GM21723 (cell line): ENCODE results near the gene AP1S3.
"Not testable (repeated sequence)": the region's sequence is repeated elsewhere in the genome, so short reads cannot be mapped to it uniquely, and the experiment has no call there.

Experiments used
- ATAC-seq: cut with Tn5 transposase; IDR thresholded peaks from one replicate; pipeline ENCODE4 v1.9.1; 2021; ENCODE audit warnings: mild to moderate bottlenecking, moderate library complexity; ENCODE audit not compliant: unreplicated experiment

Gene AP1S3

GRCh38 chr2:223854741-223855140 is 17.4 kb upstream of the AP1S3 start:
- peak; percentile 62 for ATAC-seq

GRCh38 chr2:223853425-223853837 is 16.0 kb upstream of the AP1S3 start:
- ATAC-seq: no peak

GRCh38 chr2:223852281-223852795 is 15.0 kb upstream of the AP1S3 start:
- ATAC-seq: no peak

DNA sequence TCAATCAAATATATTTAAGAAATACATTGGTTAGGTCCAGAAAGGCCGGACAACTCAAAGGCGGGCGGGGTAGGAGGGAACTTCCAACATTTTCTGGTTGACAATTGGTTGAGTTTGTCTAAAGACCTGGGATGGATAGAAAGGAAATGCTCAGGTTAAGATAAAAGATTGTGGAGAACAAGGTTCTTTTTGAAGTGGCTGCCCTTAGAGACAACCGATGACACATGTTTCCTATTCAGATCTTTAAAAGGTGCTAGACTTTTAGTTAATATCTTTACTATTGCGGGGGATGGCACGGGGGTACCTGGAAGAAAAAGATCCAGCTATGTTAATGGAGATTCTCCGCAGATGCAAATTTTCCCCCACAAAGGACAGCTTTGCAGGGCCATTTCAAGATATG is 10.0 kb upstream of the AP1S3 start:
- ATAC-seq: no peak

DNA sequence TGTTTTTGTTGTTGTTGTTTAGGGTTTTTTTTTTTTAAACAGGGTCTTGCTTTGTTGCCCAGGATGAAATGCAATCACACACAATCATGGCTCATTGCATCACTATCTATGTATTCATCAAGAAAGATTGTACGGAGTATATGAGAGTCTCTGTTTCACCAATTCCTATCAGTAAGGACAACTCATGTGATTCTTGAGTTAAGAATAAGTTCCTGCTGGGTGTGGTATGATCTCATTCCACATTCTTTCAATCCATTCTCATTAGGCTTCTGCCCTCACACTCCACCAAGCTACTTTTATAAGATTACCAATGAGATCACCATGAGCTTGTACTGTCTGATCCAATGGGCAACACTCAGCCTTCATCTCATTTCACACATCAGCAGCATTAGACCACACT is 9.1 kb upstream of the AP1S3 start:
- no peak for ATAC-seq

GRCh38 chr2:223841436-223842190 is 4.2 kb upstream of the AP1S3 start:
- ATAC-seq: peak; percentile 21

DNA sequence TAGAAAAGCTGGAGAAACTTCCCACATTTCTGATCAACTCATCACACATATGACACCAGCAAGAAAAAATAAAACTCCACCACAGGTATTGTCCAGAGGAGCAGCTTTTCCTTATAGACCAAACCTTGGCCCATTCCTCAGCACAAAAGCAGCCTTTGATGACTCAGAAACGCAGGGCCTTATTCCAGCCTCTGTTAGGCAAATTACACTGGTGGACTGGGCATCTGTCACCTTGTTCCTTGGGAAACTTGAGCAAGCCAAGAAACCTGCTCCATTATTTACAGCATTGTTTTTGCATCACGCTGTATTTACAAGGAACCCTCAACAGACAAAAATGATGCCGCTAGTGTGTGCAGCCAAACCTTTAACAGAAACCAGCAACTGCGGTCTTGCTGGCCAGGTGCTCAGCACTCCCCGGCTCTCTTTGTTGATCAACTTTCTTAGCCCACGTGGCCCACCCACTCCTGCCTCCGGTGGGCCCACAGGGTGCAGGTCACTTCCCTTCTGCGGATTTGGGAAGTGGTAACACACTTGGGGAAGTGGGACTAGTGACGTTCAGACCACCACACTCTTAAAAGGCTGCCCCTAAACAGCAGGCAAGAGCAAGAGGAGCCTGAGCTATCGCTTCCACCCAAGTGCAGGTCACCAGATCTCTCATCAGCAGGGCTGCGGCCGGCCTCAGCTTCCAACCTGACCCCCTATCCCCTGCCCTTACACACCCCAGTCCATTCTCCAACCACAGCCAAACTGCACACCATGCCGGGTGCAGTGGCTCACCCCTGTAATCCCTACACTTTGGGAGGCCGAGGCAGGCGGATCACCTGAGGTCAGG is 1.5 kb downstream of the AP1S3 start:
- ATAC-seq: peak; percentile 78

- ATAC-seq: no peak
Observed at GRCh38 chr2:223834431-223834830, 3.0 kb downstream of the AP1S3 start.

- no peak for ATAC-seq
Observed at GRCh38 chr2:223832241-223832903, 5.0 kb downstream of the AP1S3 start.

GRCh38 chr2:223829128-223829527 is 8.3 kb downstream of the AP1S3 start:
- ATAC-seq: no peak

GRCh38 chr2:223828314-223828713 is 9.1 kb downstream of the AP1S3 start:
- ATAC-seq: no peak

DNA sequence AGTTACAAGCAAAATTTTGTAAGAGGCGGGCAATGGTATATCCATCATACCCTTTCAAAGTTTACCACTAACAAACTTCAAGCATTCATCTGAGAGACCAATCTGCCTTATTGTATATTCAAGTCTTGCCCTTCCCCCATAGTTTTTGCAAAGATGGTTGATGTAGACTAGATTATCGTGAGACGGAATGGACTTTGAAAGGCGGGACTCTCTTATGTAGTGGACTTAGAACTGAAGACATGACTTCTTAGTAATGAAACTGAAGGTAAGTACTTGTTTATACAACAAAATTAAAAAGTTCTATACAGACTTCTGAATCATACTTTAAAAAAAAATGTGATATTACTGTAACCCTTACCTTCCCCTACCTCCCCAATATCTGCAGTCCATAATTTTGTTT is 10.4 kb downstream of the AP1S3 start:
- ATAC-seq: no peak

DNA sequence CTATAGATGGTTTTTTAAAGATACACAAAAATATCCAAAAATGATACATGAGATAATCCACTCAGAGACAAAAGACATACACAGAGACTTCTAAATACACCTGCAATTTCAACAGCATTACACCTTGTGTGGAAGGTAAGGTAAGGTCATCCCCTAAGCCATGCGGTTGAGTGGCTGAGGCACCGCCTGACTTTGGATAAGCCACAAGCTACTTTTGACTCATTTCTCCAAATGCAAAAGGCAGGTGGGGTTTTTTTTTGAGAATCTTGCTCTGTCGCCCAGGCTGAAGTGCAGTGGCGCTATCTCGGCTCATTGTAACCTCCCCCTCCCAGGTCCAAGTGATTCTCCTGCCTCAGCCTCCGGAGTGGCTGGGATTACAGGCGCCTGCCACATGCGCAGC is 13.1 kb downstream of the AP1S3 start:
- no peak for ATAC-seq

GRCh38 chr2:223822818-223823217 is 14.6 kb downstream of the AP1S3 start:
- ATAC-seq: peak; percentile 42

GRCh38 chr2:223820549-223820948 is 16.8 kb downstream of the AP1S3 start:
- ATAC-seq: no peak

DNA sequence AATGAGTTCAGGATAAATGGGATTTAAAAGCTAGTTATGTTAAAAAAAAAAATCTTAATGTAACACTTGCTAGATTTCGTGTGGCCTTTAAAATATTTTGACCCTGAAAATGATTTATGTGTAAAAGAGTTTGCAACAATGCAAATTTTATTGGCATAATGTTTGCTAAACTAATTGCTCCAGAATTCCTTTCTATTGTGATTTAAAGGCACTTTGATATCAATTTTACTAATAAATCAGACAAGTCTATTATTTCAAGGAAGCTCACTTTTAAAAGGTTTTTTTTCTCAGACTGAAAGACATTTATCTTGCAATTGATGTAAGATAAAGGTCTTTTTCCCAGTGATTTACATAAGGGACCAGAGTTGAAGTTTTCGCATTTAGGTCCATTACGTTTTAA is 17.5 kb downstream of the AP1S3 start:
- ATAC-seq: no peak

- ATAC-seq: no peak
Observed at GRCh38 chr2:223815884-223816570, 21.4 kb downstream of the AP1S3 start.

DNA sequence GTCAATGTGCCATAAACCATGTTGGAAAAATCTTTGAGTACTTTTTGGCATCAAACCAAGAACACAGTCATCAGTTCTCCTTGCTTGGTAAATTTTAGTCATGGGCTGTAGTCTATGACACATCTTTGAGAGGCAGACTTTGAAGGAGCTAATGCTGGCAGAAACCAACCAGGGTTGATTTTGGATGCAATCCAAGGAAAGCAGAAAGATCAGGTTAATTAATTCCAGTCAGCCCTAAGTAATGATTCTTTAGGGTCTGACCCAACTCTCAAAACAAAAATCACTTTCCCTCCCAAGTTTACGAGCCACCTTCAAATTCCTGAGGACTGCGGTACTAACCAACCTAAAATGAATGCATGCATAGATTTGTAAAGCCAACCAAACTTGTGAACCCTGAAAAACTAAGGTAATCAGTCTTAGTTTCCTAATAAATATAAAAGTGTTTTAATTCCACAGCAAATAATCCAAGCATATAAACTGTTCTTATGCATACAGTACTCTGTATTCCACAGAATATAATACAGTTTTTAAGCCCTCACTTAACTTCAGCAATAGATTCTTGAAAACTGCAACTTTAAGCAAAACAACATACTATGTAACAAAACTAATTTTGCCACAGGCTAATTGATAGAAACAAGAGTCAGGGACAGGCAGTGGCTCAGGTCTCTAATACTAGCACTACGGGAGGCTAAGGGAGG is 22.0 kb downstream of the AP1S3 start:
- no peak for ATAC-seq

DNA sequence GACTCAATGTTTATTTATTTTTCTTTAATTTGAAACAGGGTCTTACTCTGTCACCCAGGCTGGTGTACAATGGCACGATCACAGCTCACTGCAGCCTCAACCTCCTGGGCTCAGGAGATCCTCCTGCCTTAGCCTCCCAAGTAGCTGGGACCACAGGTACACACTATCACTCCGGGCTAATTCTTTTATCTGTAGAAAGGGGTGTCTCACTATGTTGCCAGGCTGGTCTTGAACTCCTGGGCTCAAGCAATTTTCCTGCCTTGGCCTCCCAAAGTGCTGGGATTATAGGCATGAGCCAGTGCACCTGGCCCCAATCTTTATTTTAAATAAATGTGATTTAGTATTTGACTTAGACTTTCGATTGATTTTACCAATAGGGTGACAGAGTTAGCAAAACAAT is 22.6 kb downstream of the AP1S3 start:
- not testable (repeated sequence) for ATAC-seq

- no peak for ATAC-seq
Observed at GRCh38 chr2:223813329-223813728, 24.1 kb downstream of the AP1S3 start.
